A549 (cell line): ENCODE data around the gene TMEM107. TPM values are rescaled to one million over a fixed set of nuclear protein-coding genes. Genes with fewer than 3 reads are reported as not detected.

Experiments
- ATAC-seq, 2 experiments: fragments of 200-7000 bp in 1 of 2; fragments of >200 bp in 1 of 2; cut with Nextera tagmentation in 1 of 2; cut with Tn5 transposase in 1 of 2; 3 replicates each; pipeline versions ENCODE4 v1.8.0 to v1.9.1; 2018 to 2020; ENCODE audit warnings: mild to moderate bottlenecking in 1 of 2, moderate library complexity in 1 of 2
- CTCF ChIA-PET: fragments of 300-600 bp; sonication (Branson Sonifier 250); formaldehyde crosslinking; extraction: SDS; loops from one replicate; lab custom pipeline; 2021; ENCODE audit warnings: antibody characterized with exemption, inconsistent platforms; lab: Yijun Ruan, JAX
- POLR2A ChIA-PET: fragments of 350-600 bp; formaldehyde crosslinking; extraction: SDS; loops from one replicate; lab custom pipeline; 2021; ENCODE audit warnings: antibody characterized with exemption, inconsistent platforms; lab: Yijun Ruan, JAX
- DNase-seq, 2 experiments: peaks; one replicate each; pipeline versions ENCODE4 v3.0.0 to v3.0.0-alpha.2; 2011 to 2016; ENCODE audit warnings: low read depth in 1 of 2, low spot score in 1 of 2
- FAIRE-seq: peaks from 2 replicates; lab custom pipeline; 2011; peaks lifted over from hg19 to GRCh38; lab: Jason Lieb, UNC
- H3K27ac ChIP-seq, 2 experiments: fragments of >200 bp; sonication (Bioruptor Twin); formaldehyde crosslinking; 3 replicates each; pipeline ENCODE4 v1.5.1; 2016 to 2017
- H3K4me1 ChIP-seq: fragments of >200 bp; sonication (Bioruptor Twin); formaldehyde crosslinking; 3 replicates; pipeline ENCODE4 v1.6.1; 2016
- H3K4me2 ChIP-seq: fragments of >200 bp; sonication (Bioruptor Twin); formaldehyde crosslinking; 3 replicates; pipeline ENCODE4 v1.6.1; 2016
- H3K4me3 ChIP-seq: fragments of >200 bp; sonication (Bioruptor Twin); formaldehyde crosslinking; 3 replicates; pipeline ENCODE4 v1.5.1; 2016
- H3K9me3 ChIP-seq: fragments of >200 bp; sonication (Bioruptor Twin); formaldehyde crosslinking; 3 replicates; pipeline ENCODE4 v1.6.1; 2016
- BHLHE40 ChIP-seq: IDR thresholded peaks from 2 replicates; pipeline ENCODE4 v1.6.1; 2012; ENCODE audit warnings: low read depth, low read length, inconsistent platforms
- CEBPB ChIP-seq, 2 experiments: fragments of >200 bp in 1 of 2; sonication (Bioruptor Twin) in 1 of 2; formaldehyde crosslinking in 1 of 2; IDR thresholded peaks; 2 replicates each; pipeline ENCODE4 v1.6.1; 2012 to 2016
- CHD4 ChIP-seq: fragments of 200-600 bp; sonication (generic); IDR thresholded peaks from 2 replicates; pipeline ENCODE4 v1.6.1; 2016; ENCODE audit warnings: antibody characterized with exemption, mild to moderate bottlenecking, borderline replicate concordance
- EHF ChIP-seq: fragments of 250-450 bp; sonication (Bioruptor Pico); IDR thresholded peaks from 2 replicates; pipeline ENCODE4 v1.5.0; 2020; ENCODE audit warnings: mild to moderate bottlenecking
- ESRRA ChIP-seq: fragments of 150-350 bp; IDR thresholded peaks from 2 replicates; pipeline ENCODE4 v1.6.1; 2014; ENCODE audit warnings: mild to moderate bottlenecking, low read length, borderline replicate concordance
- GATA3 ChIP-seq: IDR thresholded peaks from 2 replicates; pipeline ENCODE4 v1.6.1; 2012; ENCODE audit warnings: borderline replicate concordance
- JUNB ChIP-seq: fragments of >200 bp; sonication (Bioruptor Twin); formaldehyde crosslinking; IDR thresholded peaks from 2 replicates; pipeline ENCODE4 v1.6.1; 2016
- KDM1A ChIP-seq: fragments of 200-600 bp; sonication (generic); IDR thresholded peaks from 2 replicates; pipeline ENCODE4 v1.6.1; 2016; ENCODE audit warnings: low read depth, mild to moderate bottlenecking
- MAZ ChIP-seq: fragments of 150-350 bp; IDR thresholded peaks from 2 replicates; pipeline ENCODE4 v1.6.1; 2014; ENCODE audit warnings: antibody characterized with exemption, low read depth, low read length, borderline replicate concordance
- MYC ChIP-seq: IDR thresholded peaks from 2 replicates; pipeline ENCODE4 v1.6.1; 2012; ENCODE audit warnings: mild to moderate bottlenecking, inconsistent platforms, low read length, improper control_type of control experiment, borderline replicate concordance
- NPAS2 ChIP-seq: fragments of 250-450 bp; sonication (Bioruptor Pico); IDR thresholded peaks from 2 replicates; pipeline ENCODE4 v1.8.0; 2022; ENCODE audit warnings: mild to moderate bottlenecking, moderate library complexity, borderline replicate concordance
- POLR2A ChIP-seq: IDR thresholded peaks from 2 replicates; pipeline ENCODE4 v1.6.1; 2012; ENCODE audit warnings: mild to moderate bottlenecking, low read length
- RAD21 ChIP-seq, 2 experiments: fragments of >200 bp in 1 of 2; sonication (Bioruptor Twin) in 1 of 2; formaldehyde crosslinking in 1 of 2; IDR thresholded peaks in 1 of 2; conservative IDR thresholded peaks in 1 of 2; 2 replicates in 1 of 2; 3 replicates in 1 of 2; pipeline ENCODE4 v1.6.1; 2012 to 2018; ENCODE audit warnings: inconsistent platforms in 1 of 2
- RARB ChIP-seq: fragments of 250-450 bp; sonication (Bioruptor Pico); IDR thresholded peaks from 2 replicates; pipeline ENCODE4 v1.8.0; 2021; ENCODE audit warnings: mild to moderate bottlenecking, moderate library complexity
- TFCP2L1 ChIP-seq: fragments of 250-450 bp; sonication (Bioruptor Pico); IDR thresholded peaks from 2 replicates; pipeline ENCODE4 v1.5.0; 2021; ENCODE audit warnings: mild to moderate bottlenecking
- TP53 ChIP-seq: fragments of 250-450 bp; sonication (Bioruptor Pico); IDR thresholded peaks from 2 replicates; pipeline ENCODE4 v1.5.0; 2021; ENCODE audit warnings: mild to moderate bottlenecking, moderate library complexity
- WGBS: methylation state at CpG from one replicate; pipeline ENCODE4 v1.1.6; 2017; ENCODE audit errors: missing lambda C conversion rate; 5-methylcytosine and 5-hydroxymethylcytosine counted together
- polyA plus RNA-seq, 4 experiments: library from polyadenylated mRNA; depleted of rRNA in 3 of 4; stranded (reverse); fragments of >200 nt; fragmentation: RNase III in 1 of 4; extraction: RNeasy Plus Mini Kit Qiagen cat#74134 plus additional on column Dnase treatment in 1 of 4; gene quantifications; 2 replicates in 3 of 4; 3 replicates in 1 of 4; pipeline ENCODE4 v1.2.3, GENCODE V29; 2011 to 2017
- TF ChIP-seq, protein P1 (sequence below): fragments of 200-600 bp; sonication (generic); IDR thresholded peaks from 2 replicates; pipeline ENCODE4 v1.6.1; 2016; ENCODE audit warnings: antibody characterized with exemption, mild to moderate bottlenecking, moderate library complexity
- TF ChIP-seq, protein P2 (sequence below): fragments of >200 bp; sonication (Bioruptor Twin); formaldehyde crosslinking; IDR thresholded peaks from 2 replicates; pipeline ENCODE4 v1.6.1; 2016
- TF ChIP-seq, protein P3 (sequence below): fragments of >200 bp; sonication (Bioruptor Twin); formaldehyde crosslinking; IDR thresholded peaks from 3 replicates; pipeline ENCODE4 v1.5.1; 2016
- TF ChIP-seq, protein P4 (sequence below): fragments of 450-650 bp; IDR thresholded peaks from 2 replicates; pipeline ENCODE4 v1.6.1; 2014; ENCODE audit warnings: antibody characterized with exemption

The TMEM107 gene
- polyA plus RNA-seq, 2 of the 4 experiments (the other 2 are of a cell fraction) = 17.0 to 22.8 TPM

DNA sequence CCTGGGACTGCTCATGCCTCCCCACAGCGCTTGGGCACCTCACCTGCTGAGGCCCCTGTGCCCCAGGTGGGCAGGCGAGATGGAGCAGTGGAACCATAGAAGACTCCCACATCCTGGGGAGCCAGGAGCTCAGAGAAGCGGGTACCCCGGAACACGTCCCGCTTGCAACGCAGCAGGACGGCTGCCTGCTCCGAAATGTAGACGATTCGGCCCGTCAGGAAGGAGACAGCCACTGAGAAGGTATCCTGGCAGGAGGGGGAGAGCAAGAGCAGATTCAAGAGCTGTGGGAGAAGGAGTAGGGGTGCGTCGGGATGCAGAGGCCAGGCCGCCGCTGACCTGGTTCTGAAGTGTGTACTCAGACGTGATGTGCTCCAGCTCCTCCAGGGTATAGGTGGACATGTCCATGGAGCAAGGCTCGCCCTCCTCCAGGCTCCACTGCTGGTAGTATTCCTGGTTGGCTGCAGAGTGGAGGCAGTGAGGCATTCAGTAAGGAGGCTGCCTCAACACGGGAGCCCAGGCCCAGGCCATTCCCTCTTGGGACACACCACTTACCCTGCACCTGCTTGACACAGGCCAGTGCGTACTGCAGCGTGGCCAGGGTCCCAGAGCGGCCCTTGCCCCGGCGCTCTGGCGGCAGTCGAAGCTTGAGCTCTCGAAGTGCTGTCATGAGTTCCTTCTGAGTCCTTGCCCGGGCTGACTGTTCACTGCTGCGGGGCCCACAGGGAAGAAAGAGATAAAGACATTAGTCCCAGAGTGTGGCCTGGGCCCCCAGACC lies 26.6 kb downstream of the TMEM107 start (continued):
- no peak for TF ChIP-seq TP53
- TF ChIP-seq, all 56 proteins: peak for 0

DNA sequence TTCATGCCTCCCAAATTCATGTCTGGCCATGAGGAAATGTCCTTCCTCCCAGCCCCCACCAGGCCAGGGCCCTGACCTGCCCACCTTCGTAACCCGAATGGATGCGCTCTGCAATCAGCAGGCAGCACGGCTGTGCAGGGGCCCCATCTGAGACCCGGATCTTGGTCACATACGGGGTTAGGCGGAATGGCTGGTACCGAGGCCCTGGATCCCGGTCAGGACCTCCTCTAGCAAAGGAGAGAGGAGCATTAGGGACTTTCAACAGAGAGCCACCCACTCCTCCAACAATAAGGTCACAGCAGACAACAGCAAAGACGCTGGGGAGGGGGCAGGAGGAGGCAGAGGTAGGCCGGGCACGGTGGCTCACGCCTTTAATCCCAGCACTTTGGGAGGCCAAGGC lies 27.6 kb downstream of the TMEM107 start:
- DNase-seq (no peak), FAIRE-seq (no peak), ATAC-seq (no peak)
- WGBS = 90% methylated on average over 12 of the region's 13 CpGs
- Histone ChIP-seq H3K4me2 (no peak overlapping the region), H3K9me3 (no peaks in the 10 kb centered on the region), H3K4me3 (no peak overlapping the region), H3K27ac (no peak overlapping the region), H3K4me1 (peaks cover 21% of the 10 kb centered on the region)
- no peak for TF ChIP-seq RAD21 (conservative IDR thresholded peaks at IDR 0.05 in 1 of 2, IDR thresholded peaks at IDR 0.05 in 1 of 2)
- no peak for TF ChIP-seq POLR2A
- TF ChIP-seq EHF (CRISPR knock-in tag) = no peak
- TF ChIP-seq RARB (CRISPR knock-in tag) = no peak
- TF ChIP-seq MAZ = no peak
- CTCF ChIA-PET = interaction anchor here (0.7 to 26.5 kb wide), 6 partner anchors 5 to 33 kb away, joined by 3 to 601 read pairs (median 6); partner anchors contain the start of genes HES7, PER1 and VAMP2
- POLR2A ChIA-PET = no interaction called here

DNA sequence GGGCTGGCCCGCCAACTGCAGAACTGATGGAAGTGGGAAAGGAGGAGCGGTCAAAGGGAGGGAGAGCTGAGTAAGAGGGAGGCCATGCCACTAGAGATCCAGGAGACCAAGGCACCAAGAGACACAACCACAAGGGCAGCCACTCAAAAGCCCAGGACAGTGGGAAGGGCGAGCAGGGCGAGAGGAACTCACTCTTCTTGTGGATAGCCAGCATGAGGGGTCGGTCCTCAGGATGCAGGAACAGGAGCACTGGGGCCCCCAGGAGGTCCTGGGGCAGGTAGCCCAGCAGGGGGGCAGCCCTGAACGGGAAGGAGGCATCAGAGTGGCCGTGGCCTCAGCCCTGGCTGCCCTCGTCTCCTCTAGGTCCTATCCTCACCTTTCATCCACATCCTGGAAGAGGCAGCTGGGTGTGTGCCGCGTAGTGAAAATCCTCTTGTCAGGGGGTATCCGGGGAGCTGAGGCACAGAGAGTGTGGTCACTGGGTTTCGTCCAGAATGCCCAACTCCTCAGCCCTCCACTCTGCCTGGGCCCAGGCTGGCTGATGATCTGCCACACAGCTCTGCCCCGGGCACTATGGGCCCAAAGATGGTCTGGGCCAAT lies 28.3 kb downstream of the TMEM107 start:
- Histone ChIP-seq H3K4me1 (peaks cover 15% of the 10 kb centered on the region), H3K4me2 (no peak overlapping the region), H3K27ac (no peak overlapping the region)
- CTCF ChIA-PET = interaction anchor here (0.7 to 26.5 kb wide), 7 partner anchors 5 to 33 kb away, joined by 3 to 601 read pairs (median 4); partner anchors contain the start of genes HES7, PER1 and VAMP2
- WGBS = 85% methylated on average over 13 of the region's 13 CpGs
- DNase-seq = no peak
- FAIRE-seq = no peak
- no peak for ATAC-seq
- TF ChIP-seq KDM1A = no peak
- TF ChIP-seq BHLHE40 = no peak
- TF ChIP-seq GATA3 = no peak
- TF ChIP-seq, all 56 proteins: peak for 0
- Histone ChIP-seq H3K9me3 (no peaks in the 10 kb centered on the region), H3K4me3 (no peak overlapping the region)
- POLR2A ChIA-PET = no interaction called here

DNA sequence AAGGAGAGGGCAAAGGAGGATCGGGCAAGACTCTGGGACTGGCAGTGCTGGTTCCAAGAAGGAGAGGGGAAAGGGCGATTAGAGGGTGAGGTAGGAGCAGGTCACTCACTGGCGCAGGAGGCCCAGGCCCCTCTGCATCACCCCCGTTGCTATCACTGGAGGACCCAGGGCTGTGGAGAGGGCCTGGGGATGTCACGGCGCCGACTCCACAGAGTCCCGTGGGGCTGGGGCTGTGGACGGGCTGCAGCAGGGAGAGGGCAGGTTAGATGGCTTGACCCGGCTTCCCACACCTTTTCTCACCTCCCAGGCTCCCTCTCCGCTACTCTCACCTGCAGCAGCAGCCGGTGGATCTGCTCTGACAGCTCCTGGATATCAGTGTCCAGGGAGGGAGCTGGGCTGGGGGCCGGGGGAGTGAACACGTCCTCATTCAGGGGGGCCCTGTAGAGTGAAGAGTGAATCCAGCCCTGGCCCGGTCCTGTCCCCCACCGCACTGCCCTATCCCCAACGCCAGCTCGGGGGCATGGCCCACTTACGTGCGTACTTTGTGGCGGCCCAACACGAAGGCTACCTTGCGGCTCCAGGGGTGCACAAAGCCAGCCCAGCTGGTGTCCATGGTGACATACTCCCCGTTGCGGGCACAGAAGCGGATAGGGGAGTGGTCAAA lies 28.9 kb downstream of the TMEM107 start:
- no peak overlapping the region for H3K27ac ChIP-seq
- H3K9me3 ChIP-seq = no peaks in the 10 kb centered on the region
- no peak overlapping the region for H3K4me2 ChIP-seq
- no peak overlapping the region for H3K4me3 ChIP-seq
- peaks cover 9% of the 10 kb centered on the region; the same call in 2 of the 3 replicates for H3K4me1 ChIP-seq
- FAIRE-seq (no peak), DNase-seq (no peak)
- CTCF ChIA-PET = interaction anchor here (0.9 to 26.5 kb wide), 5 partner anchors 6 to 277 kb away, joined by 3 to 601 read pairs (median 8); partner anchors contain the start of genes HES7, PER1 and VAMP2
- TF ChIP-seq, protein P1, sequence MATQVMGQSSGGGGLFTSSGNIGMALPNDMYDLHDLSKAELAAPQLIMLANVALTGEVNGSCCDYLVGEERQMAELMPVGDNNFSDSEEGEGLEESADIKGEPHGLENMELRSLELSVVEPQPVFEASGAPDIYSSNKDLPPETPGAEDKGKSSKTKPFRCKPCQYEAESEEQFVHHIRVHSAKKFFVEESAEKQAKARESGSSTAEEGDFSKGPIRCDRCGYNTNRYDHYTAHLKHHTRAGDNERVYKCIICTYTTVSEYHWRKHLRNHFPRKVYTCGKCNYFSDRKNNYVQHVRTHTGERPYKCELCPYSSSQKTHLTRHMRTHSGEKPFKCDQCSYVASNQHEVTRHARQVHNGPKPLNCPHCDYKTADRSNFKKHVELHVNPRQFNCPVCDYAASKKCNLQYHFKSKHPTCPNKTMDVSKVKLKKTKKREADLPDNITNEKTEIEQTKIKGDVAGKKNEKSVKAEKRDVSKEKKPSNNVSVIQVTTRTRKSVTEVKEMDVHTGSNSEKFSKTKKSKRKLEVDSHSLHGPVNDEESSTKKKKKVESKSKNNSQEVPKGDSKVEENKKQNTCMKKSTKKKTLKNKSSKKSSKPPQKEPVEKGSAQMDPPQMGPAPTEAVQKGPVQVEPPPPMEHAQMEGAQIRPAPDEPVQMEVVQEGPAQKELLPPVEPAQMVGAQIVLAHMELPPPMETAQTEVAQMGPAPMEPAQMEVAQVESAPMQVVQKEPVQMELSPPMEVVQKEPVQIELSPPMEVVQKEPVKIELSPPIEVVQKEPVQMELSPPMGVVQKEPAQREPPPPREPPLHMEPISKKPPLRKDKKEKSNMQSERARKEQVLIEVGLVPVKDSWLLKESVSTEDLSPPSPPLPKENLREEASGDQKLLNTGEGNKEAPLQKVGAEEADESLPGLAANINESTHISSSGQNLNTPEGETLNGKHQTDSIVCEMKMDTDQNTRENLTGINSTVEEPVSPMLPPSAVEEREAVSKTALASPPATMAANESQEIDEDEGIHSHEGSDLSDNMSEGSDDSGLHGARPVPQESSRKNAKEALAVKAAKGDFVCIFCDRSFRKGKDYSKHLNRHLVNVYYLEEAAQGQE = no peak
- TF ChIP-seq, protein P2, sequence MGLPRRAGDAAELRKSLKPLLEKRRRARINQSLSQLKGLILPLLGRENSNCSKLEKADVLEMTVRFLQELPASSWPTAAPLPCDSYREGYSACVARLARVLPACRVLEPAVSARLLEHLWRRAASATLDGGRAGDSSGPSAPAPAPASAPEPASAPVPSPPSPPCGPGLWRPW = no peak
- TF ChIP-seq, protein P3, sequence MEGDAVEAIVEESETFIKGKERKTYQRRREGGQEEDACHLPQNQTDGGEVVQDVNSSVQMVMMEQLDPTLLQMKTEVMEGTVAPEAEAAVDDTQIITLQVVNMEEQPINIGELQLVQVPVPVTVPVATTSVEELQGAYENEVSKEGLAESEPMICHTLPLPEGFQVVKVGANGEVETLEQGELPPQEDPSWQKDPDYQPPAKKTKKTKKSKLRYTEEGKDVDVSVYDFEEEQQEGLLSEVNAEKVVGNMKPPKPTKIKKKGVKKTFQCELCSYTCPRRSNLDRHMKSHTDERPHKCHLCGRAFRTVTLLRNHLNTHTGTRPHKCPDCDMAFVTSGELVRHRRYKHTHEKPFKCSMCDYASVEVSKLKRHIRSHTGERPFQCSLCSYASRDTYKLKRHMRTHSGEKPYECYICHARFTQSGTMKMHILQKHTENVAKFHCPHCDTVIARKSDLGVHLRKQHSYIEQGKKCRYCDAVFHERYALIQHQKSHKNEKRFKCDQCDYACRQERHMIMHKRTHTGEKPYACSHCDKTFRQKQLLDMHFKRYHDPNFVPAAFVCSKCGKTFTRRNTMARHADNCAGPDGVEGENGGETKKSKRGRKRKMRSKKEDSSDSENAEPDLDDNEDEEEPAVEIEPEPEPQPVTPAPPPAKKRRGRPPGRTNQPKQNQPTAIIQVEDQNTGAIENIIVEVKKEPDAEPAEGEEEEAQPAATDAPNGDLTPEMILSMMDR = no peak
- TF ChIP-seq, protein P4, sequence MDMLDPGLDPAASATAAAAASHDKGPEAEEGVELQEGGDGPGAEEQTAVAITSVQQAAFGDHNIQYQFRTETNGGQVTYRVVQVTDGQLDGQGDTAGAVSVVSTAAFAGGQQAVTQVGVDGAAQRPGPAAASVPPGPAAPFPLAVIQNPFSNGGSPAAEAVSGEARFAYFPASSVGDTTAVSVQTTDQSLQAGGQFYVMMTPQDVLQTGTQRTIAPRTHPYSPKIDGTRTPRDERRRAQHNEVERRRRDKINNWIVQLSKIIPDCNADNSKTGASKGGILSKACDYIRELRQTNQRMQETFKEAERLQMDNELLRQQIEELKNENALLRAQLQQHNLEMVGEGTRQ = no peak
- TF ChIP-seq MAZ = no peak
- no peak for TF ChIP-seq JUNB
- TF ChIP-seq CEBPB (IDR thresholded peaks at IDR 0.05) = no peak
- TF ChIP-seq KDM1A = no peak
- TF ChIP-seq NPAS2 = no peak
- TF ChIP-seq MYC = no peak
- no peak for TF ChIP-seq ESRRA
- TF ChIP-seq CHD4 = no peak
- TF ChIP-seq TFCP2L1 = no peak
- TF ChIP-seq, all 56 proteins: peak for 0
- no peak for ATAC-seq
- POLR2A ChIA-PET = interaction anchor here (0.6 kb wide), 1 partner anchor 9 kb away, joined by 3 read pairs; no protein-coding TSS in a partner anchor
- 89% methylated on average over 26 of the region's 26 CpGs for WGBS
